Hypothalamus (tissue), 51 donors: ENCODE measurements around the gene FMO4.
"Not testable (repeated sequence)": the region's sequence is repeated elsewhere in the genome, so short reads cannot be mapped to it uniquely, and the experiment has no call there.

Experiments
- DNase-seq, 51 donors: peaks; one replicate each; lab custom pipeline; 2025; lab: John Stamatoyannopoulos, UW

The FMO4 gene

DNA sequence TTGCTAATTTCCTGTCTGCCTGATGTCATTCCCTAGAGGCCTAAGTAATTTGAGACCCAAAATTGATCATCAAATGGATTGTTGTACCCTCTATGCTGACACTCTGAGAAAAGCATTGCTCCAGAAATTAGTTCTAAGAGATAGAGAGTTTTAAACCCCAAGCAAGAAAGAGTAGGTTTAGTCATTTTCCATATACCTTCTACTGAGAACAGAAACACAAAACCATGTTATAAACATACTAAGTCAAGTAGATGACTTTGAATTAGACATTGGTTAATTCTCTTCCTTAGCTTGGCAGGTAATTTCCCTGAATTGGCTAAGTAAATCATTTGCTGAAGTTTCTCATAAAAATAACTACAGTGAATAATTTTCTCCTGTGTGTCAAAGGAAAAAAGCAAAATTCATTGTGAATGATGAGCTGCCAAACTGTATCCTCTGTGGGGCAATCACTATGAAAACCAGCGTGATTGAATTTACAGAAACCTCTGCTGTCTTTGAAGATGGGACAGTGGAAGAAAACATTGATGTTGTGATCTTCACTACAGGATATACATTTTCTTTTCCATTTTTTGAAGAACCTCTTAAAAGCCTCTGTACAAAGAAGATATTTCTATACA, 20.1 kb downstream of the FMO4 start:
- DNase-seq = no peak

DNA sequence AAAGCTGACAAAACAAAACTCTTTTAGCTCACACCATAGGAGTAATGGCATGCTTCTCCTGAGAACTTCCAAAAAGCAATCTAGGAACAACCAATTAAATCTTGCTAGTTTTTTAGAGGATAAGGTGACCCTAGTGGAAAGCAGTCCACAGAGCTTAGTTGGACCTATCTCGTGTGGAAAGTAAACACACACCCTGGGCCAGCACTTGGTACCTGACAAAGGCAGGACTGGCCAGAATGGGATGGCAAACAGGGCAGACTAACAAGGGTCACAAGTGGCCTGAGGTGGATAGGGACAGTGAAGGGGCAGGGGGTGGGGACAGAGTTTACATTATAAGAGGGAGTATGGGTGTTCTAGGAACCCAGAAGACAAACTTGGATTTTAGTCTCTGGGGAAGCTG, 22.0 kb downstream of the FMO4 start:
- DNase-seq = no peak

DNA sequence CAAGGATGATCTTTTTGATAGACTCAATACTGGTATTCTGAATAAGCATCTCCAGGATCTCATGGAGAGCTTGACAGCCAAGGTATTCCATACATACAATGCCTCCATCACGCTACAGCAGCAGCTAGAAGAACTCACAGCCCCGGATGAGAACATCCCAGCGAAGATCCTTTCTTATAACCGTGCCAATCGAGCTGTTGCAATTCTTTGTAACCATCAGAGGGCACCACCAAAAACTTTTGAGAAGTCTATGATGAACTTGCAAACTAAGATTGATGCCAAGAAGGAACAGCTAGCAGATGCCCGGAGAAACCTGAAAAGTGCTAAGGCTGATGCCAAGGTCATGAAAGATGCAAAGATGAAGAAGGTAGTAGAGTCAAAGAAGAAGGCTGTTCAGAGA, 25.4 kb downstream of the FMO4 start:
- not testable (repeated sequence) for DNase-seq

DNA sequence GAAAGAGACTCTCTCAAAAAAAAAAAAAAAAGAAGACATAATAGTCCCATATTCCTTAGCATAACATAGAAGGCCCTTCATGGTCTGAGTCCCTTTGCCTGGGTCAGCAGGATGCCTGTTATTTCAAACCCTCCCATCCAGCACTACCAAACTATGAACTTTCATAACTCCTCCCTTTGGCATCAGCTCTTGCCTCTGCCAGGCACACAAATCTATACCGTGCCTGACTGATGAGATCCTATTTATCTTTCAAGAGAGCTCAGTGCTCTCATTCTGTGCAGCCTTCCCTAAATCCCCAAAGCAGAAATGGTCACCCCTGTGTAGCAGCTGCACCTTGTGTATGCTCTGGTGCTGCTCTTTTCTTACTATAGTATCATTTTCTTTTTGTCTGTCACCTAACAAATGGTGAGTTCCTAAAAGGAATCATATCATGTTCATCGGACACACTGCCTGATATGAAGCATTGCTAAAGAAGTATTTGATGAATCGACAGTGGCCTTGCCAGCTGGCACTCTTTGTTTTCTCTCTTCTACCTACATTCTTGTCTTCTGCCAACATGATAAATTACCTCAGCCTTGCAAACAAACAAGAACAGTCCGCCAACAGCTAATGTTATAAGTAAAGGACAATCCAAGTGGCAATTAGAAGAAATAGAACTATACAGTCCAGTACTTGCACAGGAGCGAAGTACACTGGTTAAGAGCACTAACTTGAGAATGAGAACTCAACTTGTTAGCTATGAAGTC, 29.9 kb downstream of the FMO4 start:
- no peak for DNase-seq

DNA sequence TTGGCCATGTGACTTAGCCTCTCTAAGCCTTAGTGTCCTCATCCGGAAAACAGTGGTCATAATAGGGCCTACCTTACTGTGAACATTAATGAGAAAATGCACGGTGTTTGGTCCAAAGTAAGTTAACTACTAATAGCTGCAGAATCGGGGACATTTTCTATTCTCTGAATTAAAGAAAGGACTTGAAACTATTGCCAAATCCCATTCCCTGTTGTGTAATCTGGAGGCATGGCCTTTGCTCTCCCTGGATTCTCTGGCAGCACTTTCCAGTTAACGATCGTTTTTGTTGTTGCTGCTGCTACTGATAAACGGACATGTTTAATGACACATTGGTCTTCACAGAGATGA, 30.5 kb downstream of the FMO4 start:
- no peak for DNase-seq

DNA sequence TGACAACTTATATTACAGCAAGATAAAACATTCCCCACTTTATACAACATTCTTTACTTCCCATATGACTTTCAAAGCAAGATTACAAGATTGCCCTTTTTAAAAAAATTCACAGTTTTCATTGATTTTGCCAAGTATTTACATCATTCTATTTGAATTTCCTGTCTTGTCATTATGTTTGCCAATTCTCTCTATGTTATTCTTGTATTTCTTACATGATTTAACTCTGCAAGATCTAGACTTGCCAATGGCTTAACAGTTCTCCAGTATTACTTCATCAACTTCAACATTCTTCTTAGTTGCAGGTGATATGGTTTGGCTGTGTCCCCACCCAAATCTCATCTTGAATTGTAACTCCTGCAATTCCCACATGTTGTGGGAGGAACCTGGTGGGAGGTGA, 31.6 kb downstream of the FMO4 start:
- DNase-seq = no peak

DNA sequence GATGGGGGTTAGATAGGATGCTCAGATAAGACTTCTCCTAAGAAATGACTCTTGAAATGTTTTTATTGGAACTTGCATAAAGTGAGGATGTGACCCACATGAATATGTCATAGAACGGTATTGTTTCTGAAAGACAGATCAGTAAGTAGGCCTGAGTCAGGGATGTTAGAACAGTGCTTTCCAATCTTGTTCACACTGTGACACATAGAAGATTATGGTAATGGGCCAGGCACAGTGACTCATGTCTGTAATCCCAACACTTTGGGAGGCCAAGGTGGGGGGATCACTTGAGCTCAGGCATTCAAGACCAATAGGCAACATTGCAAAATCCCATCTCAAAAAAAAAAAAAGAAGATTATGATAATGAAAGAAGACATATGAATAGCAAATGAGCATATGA, 32.9 kb downstream of the FMO4 start:
- no peak for DNase-seq

DNA sequence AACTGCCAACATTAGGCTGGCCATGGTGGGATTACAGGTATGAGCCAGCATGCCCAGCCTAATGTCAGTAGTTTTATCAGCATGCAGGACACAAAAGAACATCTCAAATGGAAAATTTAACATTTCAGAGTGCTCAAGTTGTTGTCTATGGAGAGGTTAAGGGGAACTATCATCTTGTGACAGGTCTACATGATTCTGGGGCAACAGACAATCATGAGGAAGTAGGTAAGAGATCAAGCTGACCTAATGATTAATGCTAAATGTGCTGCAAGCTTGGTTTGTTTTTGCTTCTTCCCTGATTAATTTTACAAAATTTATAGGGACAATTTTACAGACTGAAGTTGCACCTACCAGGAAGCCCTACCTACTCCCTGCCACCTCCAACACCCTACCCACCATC, 36.6 kb downstream of the FMO4 start:
- no peak for DNase-seq

DNA sequence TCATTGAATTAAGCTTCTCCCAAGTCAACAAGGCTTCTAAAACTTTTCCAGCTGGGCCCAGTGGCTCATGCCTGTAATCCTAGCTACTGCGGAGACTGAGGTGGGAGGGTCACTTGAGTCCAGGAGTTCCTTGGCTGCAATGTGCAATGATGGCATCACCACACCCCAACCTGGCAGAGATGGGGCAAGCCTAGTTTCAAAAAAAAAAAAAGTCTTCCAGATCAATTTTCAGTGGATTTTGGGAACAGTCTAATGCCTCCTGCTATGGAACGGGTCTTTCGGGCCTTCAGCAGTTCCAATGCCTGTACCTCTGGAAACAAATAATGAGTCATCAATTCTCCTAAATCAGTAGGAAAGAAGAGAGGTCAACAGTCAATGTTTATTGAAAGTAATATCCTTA, 38.0 kb downstream of the FMO4 start:
- DNase-seq = no peak

DNA sequence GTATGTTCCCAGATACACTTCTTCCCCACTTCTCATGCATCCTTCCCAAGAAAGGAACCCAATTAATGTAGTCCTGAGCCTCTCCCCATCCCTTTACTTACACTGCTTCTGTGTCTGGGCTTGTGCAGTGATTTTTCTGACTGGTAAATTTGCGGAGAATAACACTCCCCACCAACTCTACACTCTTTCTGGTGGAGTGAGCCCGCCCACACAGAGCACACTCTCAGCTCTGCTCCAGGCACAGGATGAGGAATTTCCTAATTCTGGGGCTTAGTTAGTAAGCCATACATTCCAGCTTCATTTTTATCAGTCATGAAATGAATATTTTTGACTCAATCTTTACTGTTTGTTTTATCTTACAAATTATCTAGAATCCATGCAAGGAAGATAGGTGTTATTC, 38.6 kb downstream of the FMO4 start:
- DNase-seq = no peak

DNA sequence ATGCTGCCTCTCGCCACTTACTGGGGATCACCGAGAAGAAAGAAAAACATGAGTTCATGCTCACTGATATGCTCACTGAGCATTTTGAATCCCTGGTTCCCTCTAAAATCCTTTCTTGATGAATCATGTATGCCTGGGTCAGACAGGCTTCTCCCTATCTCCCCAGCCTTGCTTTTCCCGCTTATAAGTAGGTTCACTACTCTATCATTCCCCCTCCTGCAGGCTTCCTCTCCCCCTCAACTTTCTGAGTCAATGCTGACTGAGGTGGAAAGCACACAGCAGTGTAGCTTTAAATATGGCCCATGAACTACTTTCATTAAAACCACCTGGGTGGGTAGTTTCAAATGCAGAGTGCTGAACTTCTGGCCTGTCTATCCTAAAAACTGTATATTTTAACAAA, 41.7 kb downstream of the FMO4 start:
- DNase-seq = no peak

DNA sequence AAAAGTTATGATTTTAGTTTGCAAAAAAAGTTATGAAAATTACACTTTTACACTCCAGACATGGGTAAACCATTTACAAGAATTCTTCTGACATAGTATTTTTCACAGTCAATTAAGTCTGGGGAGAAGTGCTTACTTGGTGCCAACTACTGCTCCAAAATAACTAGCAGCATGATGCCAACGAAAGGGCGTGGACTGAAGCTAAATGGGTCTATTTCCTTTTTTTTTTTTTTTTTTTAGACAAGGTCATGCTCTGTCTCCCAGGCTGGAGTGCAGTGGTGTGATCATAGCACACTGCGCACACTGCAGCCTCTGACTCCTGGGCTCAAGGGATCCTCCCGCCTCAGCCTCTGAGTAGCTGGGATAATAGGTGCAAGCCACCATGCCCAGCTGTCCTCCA, 43.2 kb downstream of the FMO4 start:
- no peak for DNase-seq

DNA sequence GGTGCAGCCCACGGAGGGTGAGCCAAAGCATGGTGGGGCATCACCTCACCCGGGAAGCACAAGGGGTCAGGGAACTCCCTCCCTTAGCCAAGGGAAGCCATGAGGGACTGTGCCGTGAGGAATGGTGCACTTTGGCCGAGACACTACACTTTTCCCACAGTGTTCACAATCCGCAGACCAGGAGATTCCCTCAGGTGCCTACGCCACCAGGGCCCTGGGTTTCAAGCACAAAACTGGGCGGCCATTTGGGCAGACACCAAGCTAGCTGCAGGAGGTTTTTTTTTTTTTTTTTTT, 45.3 kb downstream of the FMO4 start:
- DNase-seq = not testable (repeated sequence)

DNA sequence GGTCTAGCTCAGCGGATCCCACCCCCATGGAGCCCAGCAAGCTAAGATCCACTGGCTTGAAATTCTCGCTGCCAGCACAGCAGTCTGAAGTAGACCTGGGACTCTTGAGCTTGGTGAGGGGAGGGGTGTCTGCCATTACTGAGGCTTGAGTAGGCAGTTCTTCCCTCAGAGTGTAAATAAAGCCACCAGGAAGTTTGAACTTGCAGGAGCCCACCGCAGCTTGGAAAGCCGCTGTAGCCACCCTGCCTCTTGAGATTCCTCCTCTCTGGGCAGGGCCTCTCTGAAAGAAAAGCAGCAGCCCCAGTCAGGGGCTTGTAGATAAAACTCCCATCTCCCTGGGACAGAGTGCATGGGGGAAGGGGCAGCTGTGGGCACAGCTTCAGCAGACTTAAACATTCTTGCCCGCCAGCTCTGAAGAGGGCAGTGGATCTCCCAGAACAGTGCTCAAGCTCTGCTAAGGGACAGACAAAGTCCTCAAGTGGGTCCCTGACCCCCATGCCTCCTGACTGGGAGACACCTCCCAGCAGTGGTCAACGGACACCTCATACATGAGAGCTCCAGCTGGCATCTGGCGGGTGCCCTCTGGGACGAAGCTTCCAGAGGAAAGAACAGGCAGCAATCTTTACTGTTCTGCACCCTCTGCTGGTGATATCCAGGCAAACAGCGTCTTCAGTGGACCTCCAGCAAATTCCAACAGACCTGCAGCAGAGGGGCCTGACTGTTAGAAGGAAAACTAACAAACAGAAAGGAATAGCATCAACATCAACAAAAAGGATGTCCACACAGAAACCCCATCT, 45.9 kb downstream of the FMO4 start:
- DNase-seq = not testable (repeated sequence)

DNA sequence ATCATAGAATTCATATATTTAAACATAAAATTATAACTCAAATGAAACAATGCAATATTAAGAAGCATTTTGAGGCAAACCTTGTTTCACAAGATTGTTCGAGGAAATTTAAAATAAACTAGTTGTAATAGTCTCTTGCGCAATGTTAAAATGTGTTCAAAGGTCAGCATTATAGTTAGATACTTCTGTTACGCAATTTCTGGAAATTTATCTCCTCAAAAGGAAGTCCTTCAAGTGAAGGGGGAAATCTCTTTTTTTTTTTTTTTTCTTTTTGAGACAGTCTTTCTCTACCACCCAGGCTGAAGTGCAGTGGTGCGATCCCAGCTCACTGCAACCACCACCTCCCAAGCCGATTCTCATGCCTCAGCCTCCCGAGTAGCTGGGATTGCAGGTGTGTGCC, 52.1 kb downstream of the FMO4 start:
- no peak for DNase-seq

DNA sequence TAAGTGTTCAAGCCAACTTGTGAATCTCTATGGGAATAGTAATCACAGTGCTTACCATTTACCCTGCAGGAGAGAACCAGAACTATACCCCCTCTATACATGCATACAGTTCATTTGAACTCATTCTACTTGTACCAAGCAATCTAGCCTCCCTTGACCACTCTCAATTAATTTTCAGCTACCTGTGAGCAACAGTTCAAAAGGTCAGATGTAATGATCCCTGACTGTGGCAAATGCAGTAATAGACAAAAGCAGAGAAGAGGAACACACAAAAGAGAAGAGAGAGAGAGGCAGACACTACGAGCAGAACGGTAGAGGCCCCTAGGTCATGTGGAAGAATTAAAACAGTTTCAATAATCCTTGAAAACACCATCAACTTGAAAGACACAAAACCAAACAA, 52.8 kb downstream of the FMO4 start:
- no peak for DNase-seq

DNA sequence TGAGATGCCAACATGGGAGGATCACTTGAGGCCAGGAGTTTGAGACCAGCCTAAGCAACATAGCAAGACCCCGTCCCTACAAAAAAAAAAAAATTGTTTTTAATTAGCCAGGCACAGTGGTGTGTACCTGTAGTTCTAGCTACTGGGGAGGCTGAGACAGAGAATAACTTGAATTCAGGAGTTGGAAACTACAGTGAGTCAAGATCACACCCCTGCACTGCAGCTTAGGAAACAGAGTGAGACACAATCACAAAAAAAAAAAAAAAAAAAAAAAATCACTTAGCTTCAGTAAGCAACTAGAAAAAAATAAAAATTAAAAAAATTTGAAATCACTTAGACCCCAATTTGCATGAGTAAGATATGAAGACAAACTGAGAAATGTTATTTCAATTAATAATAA, 53.5 kb downstream of the FMO4 start:
- no peak for DNase-seq

DNA sequence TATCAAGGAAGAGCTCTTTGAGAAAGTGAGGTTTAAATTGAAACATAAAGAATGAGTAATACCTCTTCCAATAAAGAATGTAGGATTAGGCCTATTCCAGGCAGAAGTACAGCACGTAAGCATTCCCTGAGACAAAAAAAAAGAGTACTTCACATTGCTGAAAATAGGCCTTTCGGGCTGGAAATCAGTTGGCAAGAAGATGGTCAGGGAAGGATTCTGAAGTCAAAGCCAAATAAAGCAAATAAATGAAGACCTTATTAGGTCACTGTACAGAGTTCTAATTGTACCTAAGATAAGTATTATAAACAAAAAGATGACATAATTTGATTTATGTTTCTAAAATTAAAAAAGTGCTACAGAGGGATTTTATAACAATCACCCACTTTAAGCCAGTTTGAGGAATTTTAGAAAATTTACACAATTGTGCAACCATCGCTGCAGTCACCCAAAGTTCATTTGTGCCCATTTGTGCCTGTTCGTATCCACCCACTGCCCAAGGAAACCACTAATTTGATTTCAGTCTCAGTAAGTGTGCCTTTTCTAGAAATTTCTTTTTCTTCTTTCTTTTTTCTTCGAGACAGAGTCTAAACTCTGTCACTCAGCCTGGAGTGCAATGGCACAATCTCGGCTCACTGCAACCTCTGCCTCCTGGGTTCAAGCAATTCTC, 58.6 kb downstream of the FMO4 start:
- no peak for DNase-seq

DNA sequence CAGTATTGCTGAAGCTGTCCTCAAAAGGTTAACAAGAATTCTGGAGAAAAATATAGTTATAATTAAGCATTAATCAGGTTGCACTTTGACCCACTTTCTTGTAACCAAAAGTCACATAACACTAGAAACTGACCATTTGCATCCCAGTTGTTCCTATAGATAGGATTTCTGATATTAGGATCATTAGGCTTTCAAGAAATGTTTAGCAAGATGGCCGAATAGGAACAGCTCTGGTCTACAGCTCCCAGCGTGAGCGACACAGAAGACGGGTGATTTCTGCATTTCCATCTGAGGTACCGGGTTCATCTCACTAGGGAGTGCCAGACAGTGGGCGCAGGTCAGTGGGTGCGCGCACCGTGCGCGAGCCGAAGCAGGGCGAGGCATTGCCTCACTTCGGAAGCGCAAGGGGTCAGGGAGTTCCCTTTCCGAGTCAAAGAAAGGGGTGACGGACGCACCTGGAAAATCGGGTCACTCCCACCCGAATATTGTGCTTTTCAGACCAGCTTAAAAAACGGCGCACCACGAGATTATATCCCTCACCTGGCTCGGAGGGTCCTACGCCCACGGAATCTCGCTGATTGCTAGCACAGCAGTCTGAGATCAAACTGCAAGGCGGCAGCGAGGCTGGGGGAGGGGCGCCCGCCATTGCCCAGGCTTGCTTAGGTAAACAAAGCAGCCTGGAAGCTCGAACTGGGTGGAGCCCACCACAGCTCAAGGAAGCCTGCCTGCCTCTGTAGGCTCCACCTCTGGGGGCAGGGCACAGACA, 59.6 kb downstream of the FMO4 start:
- DNase-seq = not testable (repeated sequence)

DNA sequence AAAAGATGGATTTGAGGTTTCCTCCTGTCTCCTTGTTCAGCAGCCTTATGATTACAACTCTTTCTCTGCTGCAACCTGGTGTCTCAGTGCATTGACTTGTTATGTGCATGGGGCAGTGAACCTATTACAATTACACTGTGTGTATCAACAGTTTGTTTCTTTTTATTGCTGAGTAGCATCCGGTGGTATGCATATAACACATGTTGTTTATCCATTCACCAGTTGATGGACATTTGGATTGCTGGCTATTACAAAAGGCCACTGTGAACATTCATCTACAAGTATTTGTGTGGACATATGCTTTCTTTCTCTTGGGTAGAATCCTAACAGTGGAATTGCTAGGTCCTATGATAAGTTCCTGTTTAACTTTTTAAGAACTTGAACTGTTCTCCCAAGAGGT, 65.9 kb downstream of the FMO4 start:
- DNase-seq = no peak

DNA sequence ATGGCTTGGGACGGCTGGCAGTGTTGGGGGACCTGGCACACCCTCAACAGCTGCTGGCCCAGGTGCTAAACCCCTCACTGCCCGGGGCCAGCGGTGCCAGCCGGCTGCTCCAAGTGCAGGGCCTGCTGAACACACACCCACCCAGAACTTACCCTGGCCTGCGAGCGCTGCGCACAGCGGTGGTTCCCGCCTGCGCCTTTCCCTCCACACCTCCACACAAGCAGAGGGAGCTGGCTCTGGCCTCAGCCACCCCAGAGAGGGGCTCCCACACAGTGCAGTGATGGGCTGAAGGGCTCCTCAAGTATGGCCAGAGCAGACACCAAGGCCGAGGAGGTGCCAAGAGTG, 67.9 kb downstream of the FMO4 start:
- no peak for DNase-seq
